ENCODE results near the gene PDE3B.

PDE3B gene

DNA sequence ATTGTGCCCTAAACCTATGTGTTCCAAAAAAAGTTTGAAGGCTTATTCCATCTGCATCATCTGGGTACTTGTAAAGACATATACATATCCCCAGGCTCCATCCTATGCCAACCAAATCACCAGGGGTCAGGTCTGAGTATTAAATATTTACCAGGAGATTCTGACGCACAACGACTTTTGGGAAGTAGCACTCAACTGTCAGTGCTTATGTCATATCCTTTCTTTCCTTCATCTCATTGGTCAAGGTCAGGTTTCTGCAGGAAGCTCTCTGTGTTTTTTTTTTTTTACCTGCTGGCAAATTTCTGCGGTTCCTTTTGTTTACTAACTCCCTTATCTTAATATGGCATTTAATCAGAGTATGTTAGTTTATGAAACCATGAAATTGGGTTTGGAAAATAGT, 270.9 kb downstream of the PDE3B start:
- no peak overlapping the region for H3K4me3 ChIP-seq (ENCODE audit: low read depth, low read length)
- in situ Hi-C loops (cut with HindIII; ENCODE audit: low sequenced_read_pairs): no loop called here
- DNase-seq (ENCODE audit: low read depth, low spot score): no peak
- TF ChIP-seq, protein P1, sequence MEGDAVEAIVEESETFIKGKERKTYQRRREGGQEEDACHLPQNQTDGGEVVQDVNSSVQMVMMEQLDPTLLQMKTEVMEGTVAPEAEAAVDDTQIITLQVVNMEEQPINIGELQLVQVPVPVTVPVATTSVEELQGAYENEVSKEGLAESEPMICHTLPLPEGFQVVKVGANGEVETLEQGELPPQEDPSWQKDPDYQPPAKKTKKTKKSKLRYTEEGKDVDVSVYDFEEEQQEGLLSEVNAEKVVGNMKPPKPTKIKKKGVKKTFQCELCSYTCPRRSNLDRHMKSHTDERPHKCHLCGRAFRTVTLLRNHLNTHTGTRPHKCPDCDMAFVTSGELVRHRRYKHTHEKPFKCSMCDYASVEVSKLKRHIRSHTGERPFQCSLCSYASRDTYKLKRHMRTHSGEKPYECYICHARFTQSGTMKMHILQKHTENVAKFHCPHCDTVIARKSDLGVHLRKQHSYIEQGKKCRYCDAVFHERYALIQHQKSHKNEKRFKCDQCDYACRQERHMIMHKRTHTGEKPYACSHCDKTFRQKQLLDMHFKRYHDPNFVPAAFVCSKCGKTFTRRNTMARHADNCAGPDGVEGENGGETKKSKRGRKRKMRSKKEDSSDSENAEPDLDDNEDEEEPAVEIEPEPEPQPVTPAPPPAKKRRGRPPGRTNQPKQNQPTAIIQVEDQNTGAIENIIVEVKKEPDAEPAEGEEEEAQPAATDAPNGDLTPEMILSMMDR (IDR thresholded peaks at IDR 0.05; ENCODE audit: low read depth, low read length): no peak

DNA sequence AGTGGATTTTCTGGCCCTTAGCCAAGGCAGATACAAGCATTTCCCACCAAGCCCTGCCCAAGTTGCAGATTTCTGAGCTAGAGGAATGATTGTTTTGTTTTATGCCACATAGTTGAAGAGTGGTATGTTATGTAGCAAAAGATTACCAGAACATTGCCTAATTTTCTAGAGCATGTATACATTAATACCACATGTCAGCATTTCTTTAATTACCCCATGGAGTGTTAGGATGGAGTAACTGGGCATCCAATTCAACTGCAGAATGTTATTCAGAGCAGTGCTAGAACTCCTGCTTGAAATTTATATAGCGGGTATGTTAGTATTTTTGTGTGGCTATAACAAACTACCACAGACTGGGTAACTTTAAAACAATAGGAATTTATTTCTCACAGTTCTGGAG, 272.8 kb downstream of the PDE3B start:
- in situ Hi-C loops (cut with HindIII; ENCODE audit: low sequenced_read_pairs): no loop called here
- H3K4me3 ChIP-seq (ENCODE audit: low read depth, low read length): no peak overlapping the region
- no peak for DNase-seq (ENCODE audit: low read depth, low spot score)
- TF ChIP-seq, protein P1 (IDR thresholded peaks at IDR 0.05; ENCODE audit: low read depth, low read length): no peak
